HG03442 (cell line): ENCODE measurements around the gene DOCK1.

Experiments
- ATAC-seq: cut with Tn5 transposase; IDR thresholded peaks from one replicate; pipeline ENCODE4 v1.9.1; 2021; ENCODE audit warnings: mild to moderate bottlenecking, moderate library complexity; ENCODE audit not compliant: unreplicated experiment

Gene DOCK1

DNA sequence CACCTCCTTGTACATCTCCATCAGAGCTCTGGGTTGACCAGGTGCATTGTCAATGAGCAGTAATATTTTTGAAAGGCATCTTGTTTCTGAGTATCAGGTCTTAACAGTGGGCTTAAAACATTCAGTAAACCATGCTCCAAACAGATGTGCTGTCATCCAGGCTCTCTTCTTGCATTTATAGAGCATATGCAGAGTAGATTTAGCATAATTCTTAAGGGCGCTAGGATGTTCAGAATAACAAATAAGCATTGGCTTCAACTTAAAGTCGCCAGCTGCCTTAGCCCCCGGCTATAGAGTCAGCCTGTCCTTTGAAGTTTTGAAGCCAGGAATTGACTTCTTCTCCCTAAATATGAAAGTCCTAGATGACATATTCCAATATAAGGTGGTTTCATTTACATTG is 421.7 kb downstream of the DOCK1 start:
- ATAC-seq = no peak

DNA sequence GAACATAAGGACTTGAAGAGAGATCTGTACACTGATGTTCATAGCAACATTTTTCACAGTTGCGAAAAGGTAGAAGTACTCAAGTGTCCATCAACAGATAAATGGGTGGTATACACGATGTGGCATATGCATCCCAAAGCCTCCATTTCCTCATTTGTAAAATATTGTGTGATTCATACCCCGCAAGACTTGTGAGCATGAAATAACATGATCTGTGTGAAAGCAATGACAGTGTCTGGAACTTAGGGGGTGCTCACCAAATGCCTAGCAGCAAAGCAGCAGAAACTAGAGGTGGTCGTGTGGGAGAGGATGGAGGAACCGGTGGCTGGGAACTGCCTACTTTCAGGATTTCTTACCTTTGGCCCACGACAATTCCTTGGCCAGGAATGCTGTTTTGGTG is 426.5 kb downstream of the DOCK1 start:
- no peak for ATAC-seq

DNA sequence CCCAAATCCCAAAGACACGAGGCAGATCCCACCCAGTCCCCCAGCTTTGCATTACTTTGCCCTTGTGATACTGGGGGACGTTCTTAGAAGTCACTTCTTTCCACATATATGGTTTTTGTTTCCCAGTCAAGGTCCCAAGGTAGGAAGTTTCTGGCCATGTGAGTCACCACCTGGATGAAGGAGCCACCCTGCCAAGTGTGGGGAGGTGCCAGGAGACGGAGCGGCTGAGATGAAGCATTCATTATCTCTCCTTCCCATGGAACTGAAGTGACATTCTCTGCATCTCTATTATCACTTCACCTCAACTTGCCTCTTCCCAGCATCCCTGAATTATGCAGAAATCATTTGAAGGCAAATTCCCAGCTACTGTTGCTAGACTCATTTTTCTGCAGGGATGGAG is 427.4 kb downstream of the DOCK1 start:
- no peak for ATAC-seq

DNA sequence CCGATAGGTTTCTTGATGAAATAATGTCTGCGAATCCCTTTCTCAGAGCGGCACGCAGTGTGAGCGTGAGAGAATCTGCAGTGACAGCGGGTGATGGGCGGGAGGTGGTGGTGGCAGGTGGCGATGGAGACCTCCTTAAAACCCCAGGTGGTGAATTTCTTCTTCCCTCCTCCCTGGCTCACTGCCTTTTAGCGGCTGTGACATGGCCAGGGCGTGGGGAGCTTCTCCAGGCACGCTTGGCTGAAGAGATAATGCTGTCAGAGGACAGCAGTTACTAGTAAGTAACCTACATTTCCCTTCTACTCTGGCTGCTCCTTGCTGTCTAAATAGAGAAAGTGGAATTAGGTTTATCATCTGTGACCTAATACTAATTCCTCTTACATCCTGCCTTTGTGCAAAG is 432.6 kb downstream of the DOCK1 start:
- no peak for ATAC-seq

DNA sequence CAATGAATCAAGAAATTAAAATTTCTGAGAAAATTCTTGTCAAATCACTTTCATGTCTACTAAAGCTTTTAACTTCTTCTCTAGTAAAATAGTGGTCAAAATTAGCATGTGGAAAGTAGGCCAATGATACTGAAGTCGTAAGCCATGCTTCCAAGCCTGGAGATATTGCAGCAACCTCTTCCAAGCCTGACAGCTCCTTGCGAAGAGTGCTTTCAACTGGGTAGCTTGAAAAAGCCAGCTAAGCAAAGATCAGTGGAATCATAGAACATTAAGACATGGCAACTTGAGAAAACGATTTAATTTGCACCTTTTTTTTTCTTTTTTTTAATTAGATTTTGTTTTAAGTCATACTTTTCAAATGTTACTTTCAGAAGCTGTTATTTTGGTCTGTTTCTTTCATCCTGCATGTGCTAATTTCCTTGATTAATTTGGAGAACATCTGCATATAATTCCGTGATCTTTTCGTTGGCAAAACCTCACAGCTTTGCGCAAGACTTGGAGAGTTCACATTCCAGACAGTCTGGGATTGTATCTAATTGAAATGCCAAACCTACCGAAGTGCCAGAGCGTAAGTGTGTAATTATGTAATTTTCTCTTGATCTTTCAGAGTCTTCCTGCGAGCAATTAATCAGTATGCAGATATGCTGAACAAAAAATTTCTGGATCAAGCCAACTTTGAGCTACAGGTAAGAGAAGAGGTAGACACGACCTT is 433.3 kb downstream of the DOCK1 start:
- no peak for ATAC-seq

DNA sequence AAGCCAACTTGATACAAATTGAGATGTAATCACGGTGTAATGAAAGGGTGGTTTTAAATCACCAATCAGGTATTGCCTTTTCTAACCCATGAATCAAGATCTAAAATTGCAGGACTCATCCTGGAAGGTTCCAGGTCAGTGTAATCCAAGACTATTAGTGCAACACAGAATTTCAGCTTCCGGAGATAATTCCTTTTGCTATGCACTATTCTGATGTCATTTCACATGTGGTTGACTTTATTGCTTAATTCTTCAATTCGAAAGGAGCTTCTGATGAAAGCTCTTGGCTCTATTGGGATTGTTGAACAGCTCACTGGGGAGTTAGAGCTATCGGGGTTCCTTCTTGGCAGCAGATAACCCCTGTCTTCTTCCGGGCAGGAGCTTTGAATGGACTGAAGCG is 438.6 kb downstream of the DOCK1 start:
- ATAC-seq = no peak

DNA sequence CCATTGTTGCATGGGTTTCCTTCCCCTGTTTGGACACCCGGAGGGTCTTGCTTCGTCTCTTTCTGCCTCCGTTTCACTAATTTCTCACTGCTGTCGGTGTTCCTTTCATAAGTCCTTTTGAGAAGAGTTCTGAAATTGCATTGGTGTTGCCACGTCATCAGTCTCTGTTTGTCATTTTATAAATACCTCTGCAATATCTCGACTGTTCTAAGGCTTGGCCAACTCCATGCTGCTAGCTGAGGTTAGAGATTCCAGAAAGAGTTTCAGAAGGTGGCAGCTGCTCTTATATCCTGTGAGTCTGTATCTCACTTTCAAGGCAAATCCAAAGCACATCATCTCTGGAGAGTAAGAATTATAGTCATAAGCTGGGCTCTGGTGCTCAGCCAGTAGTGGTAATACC is 439.1 kb downstream of the DOCK1 start:
- no peak for ATAC-seq

DNA sequence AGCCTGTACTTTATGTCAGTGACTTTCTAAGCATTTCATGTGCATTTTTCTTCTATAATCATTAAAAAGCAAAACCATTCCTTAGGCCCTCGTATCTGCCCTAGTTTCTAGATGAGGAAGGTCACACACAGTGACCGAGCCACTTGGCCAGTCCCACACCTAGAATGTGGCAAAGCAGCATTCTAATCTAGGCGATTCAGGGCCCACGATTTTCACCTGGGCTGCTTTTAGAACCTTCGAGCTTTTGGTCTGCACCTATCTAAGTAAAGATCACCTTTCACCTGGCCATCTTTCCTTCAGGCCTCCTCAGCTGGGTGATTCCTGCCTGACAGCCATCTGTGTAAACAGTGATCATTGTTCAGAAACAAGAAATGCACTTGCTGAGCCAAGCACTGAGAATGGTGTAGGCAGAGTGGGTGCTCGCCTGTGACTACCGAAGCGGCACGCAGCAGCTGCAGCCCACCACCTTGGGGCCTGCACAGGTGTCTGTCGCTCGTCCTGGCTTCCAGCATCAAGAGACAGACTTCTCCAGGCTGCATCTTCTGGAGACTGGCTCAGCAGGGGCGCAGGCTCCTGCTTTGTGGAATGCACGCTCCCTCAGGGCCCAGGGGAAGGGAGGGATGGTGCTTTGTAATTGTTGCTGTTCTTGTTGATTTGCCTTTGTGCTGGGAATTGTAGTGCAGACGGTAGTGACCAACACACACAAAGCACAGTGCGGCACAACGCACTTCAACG is 440.2 kb downstream of the DOCK1 start:
- ATAC-seq = no peak

DNA sequence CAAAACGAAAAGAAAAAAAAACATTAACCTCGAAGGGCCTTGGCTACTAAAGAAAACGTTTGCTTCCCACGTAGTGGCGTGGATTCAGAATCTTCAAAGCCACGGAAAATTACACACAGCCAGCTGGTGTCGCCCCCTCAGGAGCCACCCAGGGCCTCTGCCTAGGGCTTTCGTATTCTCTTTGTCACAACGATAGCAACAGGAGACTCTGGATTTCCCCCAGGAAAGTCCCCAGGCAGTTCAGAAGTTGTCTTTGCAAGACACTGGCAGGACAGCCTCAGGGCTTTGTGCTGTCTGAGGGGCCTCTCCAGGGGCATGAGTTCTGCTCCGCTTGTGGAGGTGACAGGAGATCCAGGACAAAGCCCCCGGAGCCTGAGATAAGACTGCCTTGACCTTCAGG is 441.4 kb downstream of the DOCK1 start:
- ATAC-seq = no peak

DNA sequence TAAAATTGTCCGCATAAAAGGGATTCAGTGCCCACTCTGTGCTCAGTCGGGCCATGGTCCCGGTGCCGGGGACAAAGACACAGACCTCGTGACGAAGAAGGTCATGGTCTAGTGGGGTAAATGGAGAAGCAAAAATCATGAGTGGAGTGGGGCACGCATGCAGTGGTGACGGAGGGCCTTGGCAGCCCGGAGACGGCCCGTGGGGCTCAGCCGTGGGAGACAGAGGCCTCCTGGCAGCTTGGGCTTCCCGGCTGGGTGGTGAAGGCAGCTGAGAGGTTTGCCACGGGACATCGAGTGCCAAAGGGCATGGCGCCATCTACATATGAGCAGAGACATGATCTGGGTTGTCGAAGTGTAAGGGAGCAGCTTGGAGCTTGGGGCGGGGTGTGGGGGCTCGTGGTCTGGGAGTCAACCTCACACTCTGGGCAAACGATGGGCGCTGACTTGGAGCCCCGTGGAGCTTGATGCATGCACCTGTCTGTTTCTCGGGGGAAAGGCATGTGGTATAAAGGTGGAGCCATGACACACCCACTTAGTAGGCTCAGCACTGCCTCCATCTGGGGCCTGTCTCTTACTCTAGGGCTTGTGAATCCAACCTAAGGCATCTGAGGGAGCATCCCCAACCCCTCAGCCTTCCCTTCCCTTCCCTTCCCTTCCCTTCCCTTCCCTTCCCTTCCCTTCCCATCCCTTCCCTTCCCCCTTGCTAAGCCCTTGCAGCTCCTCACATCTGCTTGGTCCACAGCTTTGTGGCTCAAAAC is 442.2 kb downstream of the DOCK1 start:
- no peak for ATAC-seq

DNA sequence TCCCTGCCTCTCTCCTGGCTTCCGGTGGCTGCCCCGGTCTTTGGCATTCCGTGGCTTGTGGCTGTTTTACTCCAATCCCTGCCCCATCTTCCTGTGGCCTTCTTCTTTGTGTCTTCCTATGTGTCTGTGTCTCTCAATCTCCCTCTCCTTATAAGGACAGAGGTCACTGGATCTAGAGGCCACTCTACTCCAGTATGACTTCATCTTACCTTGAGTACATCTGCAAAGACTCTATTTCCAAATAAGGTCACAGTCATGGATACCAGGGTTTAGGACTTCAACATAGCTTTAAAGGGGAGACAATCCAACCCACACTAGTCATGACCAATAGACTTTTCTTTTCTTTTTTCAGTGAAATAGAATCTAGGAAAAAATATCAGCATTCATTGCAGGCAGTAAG is 444.5 kb downstream of the DOCK1 start:
- ATAC-seq = no peak

DNA sequence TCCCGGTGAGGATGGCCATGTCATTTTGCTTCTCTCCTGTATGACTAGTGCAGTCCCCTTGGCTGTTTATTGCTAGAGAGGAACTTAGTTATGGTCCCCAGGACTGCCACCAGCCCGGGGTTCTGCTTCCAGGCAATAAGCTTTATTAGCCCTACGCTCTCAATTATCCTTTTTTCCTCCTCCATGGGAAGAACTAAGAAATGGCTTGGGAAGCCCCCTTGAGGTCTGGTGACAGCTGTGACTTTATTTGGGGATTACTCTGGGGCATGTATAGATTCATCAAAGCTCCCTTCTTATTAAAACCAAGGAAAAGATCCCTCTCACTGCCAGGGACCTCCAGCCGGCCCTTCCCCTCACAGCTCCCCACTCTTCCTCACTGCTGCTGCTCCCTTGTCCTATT is 446.3 kb downstream of the DOCK1 start:
- ATAC-seq = no peak

DNA sequence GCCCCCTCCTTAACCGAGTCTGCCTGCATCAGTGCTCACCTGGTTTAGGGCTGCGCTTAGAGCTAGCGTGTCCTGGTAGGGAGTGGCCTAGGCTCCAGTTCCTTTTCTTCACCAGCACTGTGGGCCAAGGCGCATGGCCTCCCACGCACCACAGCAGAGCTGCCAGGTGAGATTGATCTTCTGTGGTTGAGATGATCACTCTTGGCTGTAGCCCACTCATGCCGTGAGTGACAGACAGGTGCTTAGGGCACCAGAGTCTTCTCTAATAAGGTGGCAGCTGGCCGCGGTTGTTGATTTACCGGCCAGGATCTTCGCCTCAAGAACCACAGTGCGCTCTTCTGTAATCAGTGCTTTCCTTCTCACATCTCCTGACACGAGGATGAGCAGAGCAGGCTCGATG is 448.3 kb downstream of the DOCK1 start:
- ATAC-seq = no peak

DNA sequence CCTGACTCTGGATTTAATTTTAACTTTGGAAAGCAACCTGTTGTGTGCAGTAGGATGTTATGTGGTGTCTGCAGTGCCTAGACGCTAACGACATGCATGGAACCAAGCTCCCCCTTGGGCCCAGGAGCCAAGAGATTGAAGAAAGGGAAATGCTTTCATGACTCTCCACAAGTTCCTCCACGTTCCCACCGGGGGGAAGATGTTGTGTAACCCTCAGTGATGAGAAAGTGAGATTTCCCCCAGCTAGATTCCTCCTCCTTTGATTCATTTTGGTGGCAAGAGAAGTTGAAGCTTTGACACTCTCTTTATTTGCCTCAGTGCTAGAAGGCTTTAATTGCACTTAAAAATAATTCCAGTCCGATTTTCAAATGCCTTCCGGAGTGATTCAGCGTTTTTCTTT is 449.0 kb downstream of the DOCK1 start:
- ATAC-seq = no peak

DNA sequence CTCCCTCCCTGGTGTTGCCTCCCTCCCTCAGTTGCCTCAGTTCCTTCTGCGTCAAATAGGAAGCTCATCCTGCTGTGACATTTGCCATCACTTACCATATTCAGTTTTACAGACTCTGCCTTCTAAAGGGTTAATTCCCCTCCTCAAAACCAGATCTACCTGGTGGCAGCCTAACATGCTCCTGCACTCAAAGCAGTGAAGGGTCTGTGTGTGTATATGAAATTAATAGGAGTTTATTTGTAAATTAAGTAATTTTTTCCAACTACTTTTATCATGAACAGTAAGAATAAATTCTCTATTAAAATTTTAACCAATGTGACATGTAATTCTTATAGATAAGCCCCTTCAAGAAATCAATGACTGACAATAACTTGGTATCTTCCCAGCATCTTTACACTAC is 449.8 kb downstream of the DOCK1 start:
- ATAC-seq = no peak

DNA sequence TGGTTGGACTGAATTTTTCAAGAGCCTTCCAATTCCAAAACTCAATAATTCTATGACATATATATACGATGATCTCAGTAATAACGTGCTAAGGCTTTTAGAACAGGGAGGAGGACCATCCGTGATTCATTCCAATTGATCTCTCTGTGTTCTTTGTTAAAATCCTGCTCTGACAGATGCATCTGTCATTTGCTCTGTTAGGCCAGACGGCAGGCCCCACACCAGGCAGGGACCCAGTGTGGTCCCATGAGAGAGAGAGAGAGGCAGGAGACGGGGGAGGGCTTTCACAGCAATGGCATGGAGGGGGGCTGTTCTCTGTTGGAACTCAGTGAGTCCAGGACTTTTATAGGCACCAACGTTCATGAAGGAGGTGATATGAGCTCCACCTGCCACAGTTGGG is 451.1 kb downstream of the DOCK1 start:
- no peak for ATAC-seq

DNA sequence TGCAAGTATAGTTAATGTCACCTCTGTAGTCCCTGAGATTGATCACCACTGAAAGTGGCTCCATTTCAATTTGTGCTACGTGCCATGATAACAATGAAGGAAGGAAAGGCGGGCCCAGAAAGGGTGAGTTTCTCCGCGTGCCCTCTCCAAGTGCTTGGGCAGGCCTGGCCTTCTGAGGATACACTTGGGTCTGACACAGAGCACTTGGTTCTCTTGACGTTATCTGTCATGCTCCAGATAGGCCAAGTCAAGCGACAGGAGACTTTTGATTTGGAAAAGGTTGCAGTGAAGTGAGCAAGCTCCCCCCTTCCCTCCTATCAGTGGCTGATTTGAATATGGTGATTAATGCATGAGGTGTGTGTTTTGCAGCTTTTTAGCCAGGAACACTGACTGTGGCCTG is 452.0 kb downstream of the DOCK1 start:
- ATAC-seq = no peak

DNA sequence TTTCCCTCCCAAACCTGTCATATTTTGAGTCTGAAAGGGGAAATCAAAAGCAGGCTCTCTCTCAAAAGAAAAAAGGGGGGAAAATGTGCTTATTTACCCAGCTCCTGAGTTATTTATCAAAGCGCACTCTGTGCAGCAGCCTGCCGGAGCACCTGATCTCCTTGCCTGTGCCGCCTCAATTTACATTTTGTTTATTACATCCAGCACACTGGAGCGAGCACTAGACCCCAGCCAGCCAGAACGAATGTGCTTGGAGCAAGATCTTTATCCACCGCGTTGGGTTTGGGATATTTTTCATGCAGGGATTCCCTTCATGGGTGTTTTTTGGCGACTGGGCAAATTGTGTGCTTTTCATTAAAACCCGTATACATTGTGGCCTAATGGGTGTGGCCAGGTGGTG is 453.1 kb downstream of the DOCK1 start:
- ATAC-seq = no peak

DNA sequence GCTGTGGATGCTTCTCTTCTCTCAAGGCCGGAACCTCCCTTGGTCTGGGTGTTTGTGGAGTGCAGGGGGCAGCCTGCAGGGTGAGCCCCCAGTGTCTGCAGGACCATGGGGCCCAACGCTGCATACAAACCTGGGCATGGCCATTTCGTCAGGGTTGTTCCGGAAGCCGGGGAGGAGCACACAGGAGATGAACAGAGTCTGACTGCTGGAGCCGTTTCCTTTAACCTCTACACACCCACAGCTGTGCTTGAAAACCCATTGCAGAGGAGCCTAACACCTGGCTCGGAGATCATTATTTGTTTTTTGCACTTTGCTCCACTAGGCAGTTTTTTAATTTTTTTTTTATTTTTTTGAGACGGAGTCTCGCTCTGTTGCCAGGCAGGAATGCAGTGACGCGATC is 458.8 kb downstream of the DOCK1 start:
- no peak for ATAC-seq

DNA sequence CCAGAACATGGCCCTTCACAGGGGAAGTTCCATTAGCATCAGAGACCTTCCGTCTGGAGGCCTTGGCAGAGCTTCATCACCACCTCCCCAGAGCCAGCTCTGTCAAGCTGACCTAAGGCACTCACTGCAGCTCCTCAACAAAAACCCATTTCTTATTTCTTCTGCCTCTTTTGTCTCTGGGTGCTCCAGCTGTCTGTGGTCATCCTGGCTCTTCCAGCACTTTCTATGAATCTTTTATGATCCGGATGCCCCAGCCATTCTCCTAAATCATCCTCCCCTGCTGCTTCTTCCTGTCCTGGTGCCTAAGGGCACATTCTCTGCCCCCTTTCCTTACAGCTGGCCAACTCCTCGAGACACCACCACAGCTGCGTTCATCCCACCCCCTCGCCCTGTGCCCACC is 462.9 kb downstream of the DOCK1 start:
- ATAC-seq = no peak

DNA sequence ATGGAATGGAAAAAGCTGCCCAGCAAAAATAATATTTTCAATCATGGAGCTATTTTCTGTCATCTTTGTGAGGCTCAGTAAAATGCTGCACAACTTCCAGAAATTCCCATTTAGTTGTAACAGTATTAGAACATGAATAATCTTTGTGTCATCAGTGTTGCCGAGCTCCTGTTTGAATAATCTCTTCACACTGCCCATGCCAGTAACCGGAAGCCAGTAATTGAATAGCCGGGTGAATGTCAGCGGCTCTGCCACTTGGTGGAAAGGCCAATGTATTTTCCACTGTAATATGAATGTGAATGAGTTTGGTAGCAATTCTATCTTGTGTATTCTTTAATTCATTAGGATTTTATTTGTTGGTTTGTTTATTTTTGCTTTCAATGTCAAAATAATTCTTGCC is 463.7 kb downstream of the DOCK1 start:
- no peak for ATAC-seq

DNA sequence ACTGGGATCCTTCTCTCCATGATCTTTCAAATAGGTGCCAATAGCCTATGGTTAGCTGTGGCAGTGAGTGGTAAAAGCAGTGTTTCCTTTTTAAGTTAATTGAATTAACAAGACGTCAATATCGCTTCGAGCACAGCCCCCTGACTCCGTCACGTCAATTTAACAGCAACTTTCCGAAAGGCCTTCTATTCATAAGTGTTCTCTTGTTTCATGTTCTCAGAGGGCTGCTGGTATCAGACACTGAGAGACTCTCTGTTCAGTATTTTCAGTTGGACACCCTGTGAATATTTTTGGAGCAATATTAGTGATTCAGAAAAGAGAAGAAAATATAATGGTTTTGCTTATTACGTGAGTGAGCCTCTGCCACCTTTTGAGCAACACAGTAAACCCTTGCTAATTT is 465.4 kb downstream of the DOCK1 start:
- no peak for ATAC-seq
